ENCODE results near the gene FOXP1. TPM values are rescaled to one million over a fixed set of nuclear protein-coding genes. Genes with fewer than 3 reads are reported as not detected.

FOXP1 gene
- total and polyA plus RNA-seq, 2 experiments from 2014 or later, result 76.8 to 99.8 TPM

GRCh38 chr3:70905491-70905890 lies 678.0 kb downstream of the FOXP1 start:
- WGBS (ENCODE audit: low lambda C conversion rate, missing lambda C conversion rate), result 96% methylated on average over 11 of the region's 11 CpGs

More at GRCh38 chr3:70905491-70905890, 678.0 kb downstream of the FOXP1 start:
- Histone ChIP-seq H3K27me3 (peaks cover 4% of the 10 kb centered on the region), H4K20me1 (ENCODE audit: insufficient read depth, poor library complexity, severe bottlenecking) (no peaks in the 10 kb centered on the region), H3K9me2 (replicated peaks; ENCODE audit: insufficient read depth) (no peaks in the 10 kb centered on the region), H3K4me1 (ENCODE audit: insufficient read depth) (no peaks in the 10 kb centered on the region), H3K4me3 (no peak overlapping the region), H3K4me2 (no peak overlapping the region), H3K79me2 (no peaks in the 10 kb centered on the region), H3K9me3 (ENCODE audit: low read depth) (no peaks in the 10 kb centered on the region), H3K27ac (no peak overlapping the region), H2AFZ (no peak overlapping the region), H3K36me3 (replicated peaks; ENCODE audit: insufficient read depth, low read depth) (no peaks in the 10 kb centered on the region)
- TF ChIP-seq EZH2 (IDR thresholded peaks at IDR 0.05; ENCODE audit: borderline replicate concordance) (no peak), EZH2phosphoT487 (IDR thresholded peaks at IDR 0.05; ENCODE audit: low read depth, severe bottlenecking, unreplicated experiment) (no peak)
- TF ChIP-seq, protein P1, sequence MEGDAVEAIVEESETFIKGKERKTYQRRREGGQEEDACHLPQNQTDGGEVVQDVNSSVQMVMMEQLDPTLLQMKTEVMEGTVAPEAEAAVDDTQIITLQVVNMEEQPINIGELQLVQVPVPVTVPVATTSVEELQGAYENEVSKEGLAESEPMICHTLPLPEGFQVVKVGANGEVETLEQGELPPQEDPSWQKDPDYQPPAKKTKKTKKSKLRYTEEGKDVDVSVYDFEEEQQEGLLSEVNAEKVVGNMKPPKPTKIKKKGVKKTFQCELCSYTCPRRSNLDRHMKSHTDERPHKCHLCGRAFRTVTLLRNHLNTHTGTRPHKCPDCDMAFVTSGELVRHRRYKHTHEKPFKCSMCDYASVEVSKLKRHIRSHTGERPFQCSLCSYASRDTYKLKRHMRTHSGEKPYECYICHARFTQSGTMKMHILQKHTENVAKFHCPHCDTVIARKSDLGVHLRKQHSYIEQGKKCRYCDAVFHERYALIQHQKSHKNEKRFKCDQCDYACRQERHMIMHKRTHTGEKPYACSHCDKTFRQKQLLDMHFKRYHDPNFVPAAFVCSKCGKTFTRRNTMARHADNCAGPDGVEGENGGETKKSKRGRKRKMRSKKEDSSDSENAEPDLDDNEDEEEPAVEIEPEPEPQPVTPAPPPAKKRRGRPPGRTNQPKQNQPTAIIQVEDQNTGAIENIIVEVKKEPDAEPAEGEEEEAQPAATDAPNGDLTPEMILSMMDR (IDR thresholded peaks at IDR 0.05; ENCODE audit: poor library complexity), result no peak
- DNase-seq (ENCODE audit: low spot score), result no peak

MicroRNAs within 50 kb of the gene (microRNA counts, 767-probe panel; counts per million panel counts)
- not detected for microRNA hsa-miR-1284

Small RNA genes within 50 kb of the gene (microRNA-seq; reads per million reads assigned to microRNA genes)
- 1.8 reads per million for gene MIR1284

Small RNA genes within 50 kb of the gene (small RNA-seq; reads per million reads assigned to genes)
- gene MIR1284, result 0.25 reads per million

Other genes with a start within 250 kb of the FOXP1 start
- 4.1 and 5.4 TPM in 2 replicates for gene EIF4E3, start 141.7 kb upstream of the FOXP1 start, total RNA-seq
- gene EIF4E3, start 141.7 kb upstream of the FOXP1 start, polyA plus RNA-seq, result 6.6 and 7.4 TPM in 2 replicates
- 1.4 and 3.1 TPM in 2 replicates for gene GPR27, start 170.1 kb upstream of the FOXP1 start, total RNA-seq
- 2.2 and 2.9 TPM in 2 replicates for gene GPR27, start 170.1 kb upstream of the FOXP1 start, polyA plus RNA-seq
- gene PROK2, start 201.4 kb upstream of the FOXP1 start, total RNA-seq, result not detected in 2 replicates
- 0.29 TPM in 1 of 2 replicates, not detected in the other for gene PROK2, start 201.4 kb upstream of the FOXP1 start, polyA plus RNA-seq